ENCODE data around the gene ALOX15B.
"Not testable (repeated sequence)": the region's sequence is repeated elsewhere in the genome, so short reads cannot be mapped to it uniquely, and the experiment has no call there.

The ALOX15B gene

DNA sequence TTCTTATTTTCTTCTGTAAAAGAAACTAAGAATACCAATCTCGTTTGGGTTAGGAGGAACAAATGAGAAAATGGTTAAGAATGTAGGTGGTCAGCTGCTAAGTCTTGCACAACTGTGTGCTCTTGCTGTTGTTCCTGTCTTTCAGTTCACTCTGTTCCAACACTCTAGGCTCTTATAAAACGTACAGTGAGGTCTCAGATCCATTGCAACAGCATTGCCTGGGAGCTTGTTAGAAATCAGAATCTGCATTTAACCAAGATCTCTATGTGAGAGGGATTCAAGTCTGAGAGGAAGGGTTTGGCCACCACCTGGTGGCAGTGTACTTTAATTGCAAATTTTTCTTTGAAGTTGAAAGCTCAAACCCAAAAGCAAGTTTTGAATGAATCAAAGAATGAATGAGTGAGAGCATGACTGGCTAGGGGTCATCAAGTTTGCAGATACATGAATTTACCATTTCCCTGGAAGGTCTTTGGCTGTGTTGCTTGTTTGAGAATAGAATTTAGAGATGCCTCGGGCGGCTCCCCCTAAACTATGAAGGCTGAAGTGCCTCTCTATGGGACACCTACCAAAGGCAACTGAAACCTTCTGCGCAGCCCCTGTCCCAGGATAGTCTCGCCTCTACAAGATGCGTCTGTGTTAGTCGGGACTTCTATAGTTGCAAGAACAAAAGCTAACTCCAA lies 2.5 kb downstream of the ALOX15B start:
- DNase-seq (ENCODE audit: low read depth in 2 of 2) = no peak

- DNase-seq (ENCODE audit: low read depth in 2 of 2) = no peak
These were observed 3.1 kb downstream of the ALOX15B start for GRCh38 chr17:8041979-8042378.

GRCh38 chr17:8044819-8045810 lies 6.3 kb downstream of the ALOX15B start:
- no peak for DNase-seq (ENCODE audit: low read depth in 2 of 2)

GRCh38 chr17:8046306-8046928 lies 7.6 kb downstream of the ALOX15B start:
- no peak for DNase-seq (ENCODE audit: low read depth in 2 of 2)

DNA sequence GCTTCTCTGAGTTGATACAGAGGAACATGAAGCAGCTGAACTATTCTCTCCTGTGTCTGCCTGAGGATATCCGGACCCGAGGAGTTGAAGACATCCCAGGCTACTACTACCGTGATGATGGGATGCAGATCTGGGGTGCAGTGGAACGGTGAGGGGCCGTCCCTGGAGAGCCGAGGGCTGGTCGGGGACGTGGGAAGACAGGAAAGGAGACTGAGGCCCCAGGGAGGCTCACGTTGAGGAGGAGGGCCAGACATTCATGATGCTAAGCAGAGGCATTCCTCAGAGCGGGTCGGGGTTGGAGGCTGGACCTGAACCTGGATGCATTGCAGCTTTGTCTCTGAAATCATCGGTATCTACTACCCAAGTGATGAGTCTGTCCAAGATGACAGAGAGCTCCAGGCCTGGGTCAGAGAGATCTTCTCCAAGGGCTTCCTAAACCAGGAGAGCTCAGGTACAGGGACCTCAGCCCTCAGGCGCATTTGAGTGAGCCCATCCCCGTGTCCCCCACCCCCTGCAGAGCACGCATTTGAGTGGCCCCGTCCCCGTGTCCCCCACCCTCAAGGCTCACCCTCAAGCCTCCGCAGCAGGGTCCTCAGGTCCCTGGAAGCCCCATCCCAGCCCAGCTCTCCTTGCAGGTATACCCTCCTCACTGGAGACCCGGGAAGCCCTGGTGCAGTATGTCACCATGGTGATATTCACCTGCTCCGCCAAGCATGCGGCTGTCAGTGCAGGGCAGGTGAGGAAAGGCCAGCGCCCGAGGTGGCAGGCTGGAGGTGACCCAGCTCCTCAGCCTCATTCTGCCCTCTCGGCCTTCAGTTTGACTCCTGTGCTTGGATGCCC lies 8.3 kb downstream of the ALOX15B start:
- no peak for DNase-seq (ENCODE audit: low read depth in 2 of 2)

GRCh38 chr17:8047769-8048110 lies 8.9 kb downstream of the ALOX15B start:
- DNase-seq (ENCODE audit: low read depth in 2 of 2) = no peak

DNA sequence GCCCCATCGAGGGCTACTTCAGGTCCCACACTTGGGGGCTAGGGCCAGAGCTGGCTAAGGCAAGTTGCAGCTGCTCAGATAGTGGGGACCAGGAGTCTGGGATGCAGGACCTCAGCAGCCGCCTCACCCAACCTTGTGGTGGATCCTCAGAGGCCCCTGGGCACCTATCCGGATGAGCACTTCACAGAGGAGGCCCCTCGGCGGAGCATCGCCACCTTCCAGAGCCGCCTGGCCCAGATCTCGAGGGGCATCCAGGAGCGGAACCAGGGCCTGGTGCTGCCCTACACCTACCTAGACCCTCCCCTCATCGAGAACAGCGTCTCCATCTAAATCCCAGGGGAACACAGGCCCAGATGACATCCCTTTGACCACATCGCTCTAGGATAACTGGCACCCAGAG lies 9.4 kb downstream of the ALOX15B start:
- no peak for DNase-seq (ENCODE audit: low read depth in 2 of 2)

GRCh38 chr17:8048736-8049135 lies 9.9 kb downstream of the ALOX15B start:
- DNase-seq (ENCODE audit: low read depth in 2 of 2) = no peak

- DNase-seq (ENCODE audit: low read depth in 2 of 2) = no peak
These were observed 13.0 kb downstream of the ALOX15B start for GRCh38 chr17:8051831-8052230.

GRCh38 chr17:8052256-8053252 lies 13.7 kb downstream of the ALOX15B start:
- no peak for DNase-seq (ENCODE audit: low read depth in 2 of 2)

GRCh38 chr17:8053600-8053999 lies 14.7 kb downstream of the ALOX15B start:
- DNase-seq (ENCODE audit: low read depth in 2 of 2) = no peak

GRCh38 chr17:8055851-8056231 lies 17.0 kb downstream of the ALOX15B start:
- DNase-seq (ENCODE audit: low read depth in 2 of 2) = no peak

- DNase-seq (ENCODE audit: low read depth in 2 of 2) = no peak
These were observed 17.5 kb downstream of the ALOX15B start for GRCh38 chr17:8056232-8056975.

- no peak for DNase-seq (ENCODE audit: low read depth in 2 of 2)
These were observed 18.2 kb downstream of the ALOX15B start for GRCh38 chr17:8056976-8057625.

GRCh38 chr17:8057691-8058114 lies 18.8 kb downstream of the ALOX15B start:
- no peak for DNase-seq (ENCODE audit: low read depth in 2 of 2)

DNA sequence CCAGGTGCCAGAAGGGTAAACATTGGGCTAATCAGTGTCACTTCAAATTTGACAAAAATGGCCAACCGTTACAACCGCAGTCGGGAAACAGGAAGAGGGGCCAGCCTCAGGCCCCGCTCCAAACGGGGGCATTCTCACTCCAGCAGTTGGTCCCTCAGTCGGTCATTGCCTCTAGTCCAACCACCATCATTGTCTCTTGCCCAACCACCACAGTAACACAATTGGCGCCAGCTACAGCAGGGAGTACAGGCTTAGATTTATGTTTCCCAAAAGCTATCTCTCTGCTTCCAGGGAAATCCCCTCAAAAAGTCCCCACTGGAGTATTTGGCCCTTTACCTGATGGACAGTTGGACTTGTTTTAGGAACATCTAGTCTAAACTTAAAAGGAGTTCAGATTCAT lies 20.3 kb downstream of the ALOX15B start:
- DNase-seq (ENCODE audit: low read depth in 2 of 2) = no peak

GRCh38 chr17:8060274-8060673 lies 21.4 kb downstream of the ALOX15B start:
- peak in 1 of 2 donors; percentile 24 for DNase-seq (ENCODE audit: low read depth in 2 of 2)

GRCh38 chr17:8061851-8062250 lies 23.0 kb downstream of the ALOX15B start:
- not testable (repeated sequence) for DNase-seq (ENCODE audit: low read depth in 2 of 2)

GRCh38 chr17:8062435-8062806 lies 23.6 kb downstream of the ALOX15B start:
- DNase-seq (ENCODE audit: low read depth in 2 of 2) = no peak

Data from stimulated activated CD4-positive, alpha-beta T cell treated with anti-CD3 and anti-CD28 coated beads, Interleukin-1b, Interleukin-23, amount 100 ng/mL, for 1 hour (primary cell).